Choroid plexus epithelial cell (primary cell): ENCODE data around the gene SALL4.
"Not testable (repeated sequence)": the region's sequence is repeated elsewhere in the genome, so short reads cannot be mapped to it uniquely, and the experiment has no call there.

Experiments
- DNase-seq: peaks from one replicate; pipeline ENCODE4 v3.0.0-alpha.2; 2010; ENCODE audit warnings: low read depth
- H3K4me3 ChIP-seq: 2 replicates; pipeline ENCODE4 v1.5.1; 2011; ENCODE audit warnings: low read depth, mild to moderate bottlenecking, control low read depth, low read length, moderate library complexity
- TF ChIP-seq, protein P1 (sequence below): conservative IDR thresholded peaks from 2 replicates; pipeline ENCODE4 v1.5.1; 2011; ENCODE audit warnings: low read depth, mild to moderate bottlenecking, control low read depth, inconsistent platforms, low read length, moderate library complexity

The SALL4 gene

DNA sequence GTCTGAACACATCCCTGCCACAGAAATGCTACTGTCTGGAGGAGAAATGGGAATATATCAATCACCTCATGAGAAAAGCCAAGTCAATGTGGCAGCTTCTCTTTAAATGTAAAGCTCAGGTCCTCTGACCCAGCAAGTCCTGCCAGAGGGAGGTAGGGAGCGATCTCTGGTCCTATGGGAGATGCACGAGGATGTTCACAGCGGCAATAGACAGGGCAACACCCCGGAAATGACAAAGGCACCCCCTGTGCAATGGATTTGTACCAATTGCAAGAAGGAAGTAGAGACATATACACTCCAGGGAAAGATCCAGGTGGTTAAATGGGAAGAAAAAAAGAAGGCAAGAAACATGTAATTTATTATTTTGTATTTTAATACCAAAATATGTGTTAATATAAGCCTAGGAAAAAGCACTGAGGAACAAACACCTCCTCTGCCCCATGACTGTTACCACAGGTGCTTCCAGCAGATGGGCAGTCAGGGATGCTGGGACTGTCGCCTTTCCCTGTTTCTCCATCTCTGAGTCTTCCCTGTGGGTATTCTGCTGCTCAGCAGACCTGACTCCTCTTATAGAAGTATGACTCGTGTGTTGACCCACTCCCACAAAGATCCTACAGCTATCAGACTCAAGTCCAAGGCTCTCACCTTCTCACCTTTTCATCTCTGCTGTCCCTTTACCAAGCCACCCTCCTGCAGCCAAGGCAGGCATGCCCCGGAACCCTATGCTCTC lies 55.0 kb downstream of the SALL4 start:
- no peak overlapping the region for H3K4me3 ChIP-seq
- DNase-seq = no peak
- TF ChIP-seq, protein P1, sequence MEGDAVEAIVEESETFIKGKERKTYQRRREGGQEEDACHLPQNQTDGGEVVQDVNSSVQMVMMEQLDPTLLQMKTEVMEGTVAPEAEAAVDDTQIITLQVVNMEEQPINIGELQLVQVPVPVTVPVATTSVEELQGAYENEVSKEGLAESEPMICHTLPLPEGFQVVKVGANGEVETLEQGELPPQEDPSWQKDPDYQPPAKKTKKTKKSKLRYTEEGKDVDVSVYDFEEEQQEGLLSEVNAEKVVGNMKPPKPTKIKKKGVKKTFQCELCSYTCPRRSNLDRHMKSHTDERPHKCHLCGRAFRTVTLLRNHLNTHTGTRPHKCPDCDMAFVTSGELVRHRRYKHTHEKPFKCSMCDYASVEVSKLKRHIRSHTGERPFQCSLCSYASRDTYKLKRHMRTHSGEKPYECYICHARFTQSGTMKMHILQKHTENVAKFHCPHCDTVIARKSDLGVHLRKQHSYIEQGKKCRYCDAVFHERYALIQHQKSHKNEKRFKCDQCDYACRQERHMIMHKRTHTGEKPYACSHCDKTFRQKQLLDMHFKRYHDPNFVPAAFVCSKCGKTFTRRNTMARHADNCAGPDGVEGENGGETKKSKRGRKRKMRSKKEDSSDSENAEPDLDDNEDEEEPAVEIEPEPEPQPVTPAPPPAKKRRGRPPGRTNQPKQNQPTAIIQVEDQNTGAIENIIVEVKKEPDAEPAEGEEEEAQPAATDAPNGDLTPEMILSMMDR = no peak

DNA sequence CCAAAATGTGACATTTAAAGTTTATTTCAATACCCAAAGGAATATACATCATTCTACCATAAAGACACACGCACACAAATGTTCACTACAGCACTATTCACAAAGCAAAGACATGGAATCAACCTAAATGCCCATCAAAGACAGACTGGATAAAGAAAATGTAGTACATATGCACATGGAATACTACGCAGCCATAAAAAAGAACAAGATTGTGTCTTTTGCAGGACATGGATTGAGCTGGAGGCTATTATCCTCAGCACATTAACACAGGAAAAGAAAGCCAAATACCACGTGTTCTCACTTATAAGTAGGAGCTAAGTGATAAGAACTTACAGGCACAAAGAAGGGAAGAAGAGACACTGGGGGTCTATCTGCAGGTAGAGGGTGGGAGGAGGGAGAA lies 56.5 kb downstream of the SALL4 start:
- TF ChIP-seq, protein P1 = no peak
- no peak overlapping the region for H3K4me3 ChIP-seq
- no peak for DNase-seq

DNA sequence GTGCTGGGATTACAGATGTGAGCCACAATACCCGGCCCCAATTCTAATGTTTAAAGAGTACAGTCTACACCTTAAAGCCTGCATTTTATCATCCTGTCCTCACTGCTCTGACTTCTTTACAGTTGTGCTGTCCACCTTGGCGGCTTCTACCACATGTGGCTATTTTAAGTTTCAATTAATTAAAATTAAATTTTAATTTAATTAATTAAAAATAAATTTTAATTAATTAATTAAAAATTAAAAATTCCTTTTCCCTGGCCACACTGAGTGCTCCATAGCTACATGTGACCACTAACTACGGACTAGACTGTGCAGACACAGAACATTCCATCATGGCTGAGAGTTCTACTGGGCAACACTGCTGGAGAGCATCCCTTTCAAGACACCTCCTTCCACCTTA lies 61.5 kb downstream of the SALL4 start:
- H3K4me3 ChIP-seq = no peak overlapping the region
- no peak for DNase-seq
- TF ChIP-seq, protein P1 = no peak

DNA sequence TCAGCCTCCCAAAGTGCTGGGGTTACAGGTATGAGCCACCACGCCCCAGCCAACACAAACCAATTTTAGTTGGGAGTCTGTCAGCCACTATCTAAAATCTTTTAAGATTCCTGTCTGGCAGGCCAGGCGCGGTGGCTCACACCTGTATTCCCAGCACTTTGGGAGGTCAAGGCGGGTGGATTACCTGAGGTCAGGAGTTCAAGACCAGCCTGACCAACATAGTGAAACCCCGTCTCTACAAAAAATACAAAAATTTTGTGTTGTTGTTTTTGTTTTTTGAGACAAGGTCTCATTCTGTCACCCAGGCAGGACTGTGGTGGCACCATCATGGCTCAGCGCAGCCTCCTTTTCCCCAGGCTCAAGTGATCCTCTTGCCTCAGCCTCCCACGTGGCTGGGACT lies 62.0 kb downstream of the SALL4 start:
- DNase-seq, H3K4me3 ChIP-seq: not testable (repeated sequence)

DNA sequence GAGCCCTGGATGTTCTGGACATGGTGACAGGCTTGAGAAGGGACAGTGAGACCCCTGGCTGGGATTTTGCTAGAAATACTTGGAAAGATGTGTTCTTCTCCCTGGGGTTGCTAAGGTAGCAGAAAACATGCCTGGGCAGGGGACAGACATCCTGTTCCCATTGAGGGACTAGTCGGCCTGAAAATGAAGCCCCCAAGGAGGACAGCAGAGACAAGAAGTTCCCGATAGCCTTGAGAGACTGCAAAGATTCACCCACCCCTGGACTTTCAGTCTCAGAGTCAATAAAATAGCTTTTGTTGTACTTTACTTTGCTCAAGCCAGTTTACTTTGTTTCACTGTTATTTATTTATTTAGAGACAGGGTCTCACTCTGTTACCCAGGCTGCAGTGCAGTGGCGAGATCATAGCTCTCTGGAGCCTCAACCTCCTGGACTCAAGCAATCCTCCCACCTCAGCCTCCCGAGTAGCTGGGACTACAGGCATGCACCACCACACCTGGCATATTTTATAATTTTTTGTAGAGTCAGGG lies 62.5 kb downstream of the SALL4 start:
- no peak for DNase-seq
- TF ChIP-seq, protein P1 = no peak
- H3K4me3 ChIP-seq = no peak overlapping the region

DNA sequence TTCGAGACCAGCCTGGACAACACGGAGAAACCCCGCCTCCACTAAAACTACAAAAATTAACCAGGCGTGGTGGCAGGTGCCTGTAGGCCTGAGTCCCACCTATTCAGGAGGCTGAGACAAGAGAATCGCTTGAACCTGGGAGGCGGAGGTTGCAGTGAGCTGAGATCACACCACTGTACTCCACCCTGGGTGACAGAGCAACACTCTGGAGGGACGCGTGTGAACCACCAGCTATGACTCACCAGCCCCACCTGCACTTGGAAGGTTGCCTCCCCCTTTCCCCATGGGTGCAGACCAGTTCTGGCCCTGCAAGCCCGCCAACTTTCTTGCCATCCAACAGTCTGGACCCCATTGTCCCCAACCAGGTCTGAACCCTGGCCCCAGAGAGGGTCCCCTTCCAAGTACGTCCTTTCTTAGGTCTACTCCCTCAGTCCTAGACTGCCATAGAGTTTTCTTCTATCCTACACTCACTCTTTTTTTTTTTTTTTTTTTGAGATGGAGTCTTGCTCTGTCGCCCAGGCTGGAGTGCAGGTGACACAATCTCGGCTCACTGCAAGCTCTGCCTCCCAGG lies 63.4 kb downstream of the SALL4 start:
- DNase-seq = no peak
- TF ChIP-seq, protein P1 = no peak
- H3K4me3 ChIP-seq = no peak overlapping the region

DNA sequence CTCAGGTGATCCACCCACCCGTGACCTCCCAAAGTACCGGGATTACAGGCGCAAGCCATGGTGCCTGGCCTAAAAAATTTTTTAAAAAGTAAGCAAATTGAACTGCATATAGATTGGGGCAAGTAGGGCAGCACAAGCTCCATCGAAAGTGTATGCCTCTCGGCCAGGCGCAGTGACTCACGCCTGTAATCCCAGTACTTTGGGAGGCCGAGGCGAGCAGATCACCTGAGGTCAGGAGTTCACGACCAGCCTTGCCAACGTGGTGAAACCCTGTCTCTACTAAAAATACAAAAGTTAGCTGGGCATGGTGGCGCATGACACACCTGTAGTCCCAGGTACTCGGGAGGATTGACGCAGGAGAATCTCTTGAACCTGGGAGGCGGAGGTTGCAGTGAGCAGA lies 64.1 kb downstream of the SALL4 start:
- H3K4me3 ChIP-seq, DNase-seq: not testable (repeated sequence)

DNA sequence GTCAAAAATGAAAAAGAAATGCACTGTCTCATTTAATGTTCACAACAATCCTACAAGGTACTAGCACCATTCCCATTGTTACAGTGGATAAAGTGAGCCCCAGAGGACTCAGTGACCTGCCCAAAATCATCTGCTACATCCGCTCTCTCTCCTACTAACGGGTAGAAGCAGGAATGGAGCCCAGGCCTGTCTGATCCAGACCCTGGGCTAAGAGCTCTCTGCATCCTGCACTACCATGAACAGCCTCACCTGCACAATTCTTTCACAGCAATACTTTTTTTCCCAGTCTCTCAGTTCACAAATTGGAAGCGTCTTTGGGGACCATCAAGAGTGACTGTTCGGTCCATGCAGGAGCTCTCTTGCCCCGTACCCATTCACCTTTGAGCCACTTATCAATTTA lies 65.4 kb downstream of the SALL4 start:
- TF ChIP-seq, protein P1 = no peak
- H3K4me3 ChIP-seq = no peak overlapping the region
- DNase-seq = no peak
